PC-3 (cell line): Measurements from ENCODE around the gene YPEL1.

Experiments
- CTCF ChIP-seq: fragments of 300-600 bp; sonication (generic); conservative IDR thresholded peaks from 2 replicates; pipeline ENCODE4 v1.5.1; 2017; ENCODE audit warnings: antibody characterized with exemption, low read depth, mild to moderate bottlenecking, low read length
- EZH2 ChIP-seq: fragments of 300-600 bp; sonication (generic); IDR thresholded peaks from one replicate; pipeline ENCODE4 v1.6.1; 2017; ENCODE audit warnings: antibody characterized with exemption, mild to moderate bottlenecking, low read length; ENCODE audit not compliant: unreplicated experiment
- EZH2phosphoT487 ChIP-seq: fragments of 300-600 bp; sonication (generic); IDR thresholded peaks from 2 replicates; pipeline ENCODE4 v1.6.1; 2018; ENCODE audit warnings: mild to moderate bottlenecking, antibody characterized with exemption, low read length, borderline replicate concordance

DNA sequence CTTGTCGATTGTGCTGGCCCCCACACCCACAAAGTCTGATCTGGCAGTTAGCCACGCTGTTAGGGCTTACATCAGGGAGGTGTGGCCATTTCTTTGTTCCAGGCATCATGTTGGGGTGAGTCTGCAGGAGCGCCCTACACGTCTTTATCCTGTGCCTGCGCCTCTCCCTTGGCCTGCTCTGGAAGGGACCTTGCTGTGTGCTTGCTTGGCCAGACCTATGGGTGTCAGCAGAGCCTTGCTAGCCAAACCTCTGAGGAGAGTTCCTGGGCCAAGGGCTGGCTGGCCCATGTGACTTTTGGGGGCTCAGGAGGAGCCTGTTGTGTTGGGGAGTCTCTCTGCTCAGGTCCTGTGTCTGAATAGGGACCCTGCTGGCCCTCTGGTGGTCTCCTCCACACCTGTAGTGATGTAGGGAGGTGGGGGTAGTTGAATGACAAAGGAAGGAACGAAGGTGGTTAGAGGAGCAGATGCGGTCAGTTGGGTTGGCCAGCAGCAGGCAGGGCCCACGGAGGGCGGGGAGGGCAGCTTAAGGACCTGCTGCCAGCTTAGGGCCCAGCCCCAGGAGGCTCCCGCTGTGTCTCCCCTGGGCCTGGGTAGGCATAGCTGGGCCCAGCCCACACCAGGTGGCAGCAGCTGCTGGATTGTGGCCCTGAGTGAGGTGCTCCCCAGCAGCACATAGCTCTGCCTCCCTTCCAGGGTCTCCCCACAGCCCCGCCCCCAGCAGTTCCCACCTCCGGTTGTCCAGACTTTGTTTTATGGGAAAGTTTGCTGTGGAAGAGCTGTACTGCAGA, 61.9 kb downstream of the YPEL1 start:
- TF ChIP-seq CTCF, result no peak
- no peak for TF ChIP-seq EZH2
- no peak for TF ChIP-seq EZH2phosphoT487
